ENCODE data around the gene TFDP1. TPM values are rescaled to one million over a fixed set of nuclear protein-coding genes. Genes with fewer than 3 reads are reported as not detected.

Gene TFDP1
- total RNA-seq, 2 experiments from 2014 or later = 17.6 to 20.0 TPM

GRCh38 chr13:113638173-113638746 is 53.7 kb downstream of the TFDP1 start:
- POLR2A ChIA-PET = no interaction called here
- H3K27me3 Mint-ChIP-seq = no peaks in the 10 kb centered on the region
- DNase-seq (no peak), ATAC-seq (ENCODE audit: poor library complexity) (no peak)
- no peak overlapping the region for H3K27ac ChIP-seq (ENCODE audit: low read depth in 1 of 2, low read length in 2 of 2)
- no peaks in the 10 kb centered on the region for H3K9me3 Mint-ChIP-seq
- H3K27me3 ChIP-seq (ENCODE audit: control insufficient read depth in 1 of 2, insufficient read depth in 2 of 2, low read length in 2 of 2) = no peaks in the 10 kb centered on the region
- intact Hi-C loops (cut with DNase I, micrococcal nuclease) = no loop called here
- H3K4me3 Mint-ChIP-seq = no peak overlapping the region
- H3K9me3 ChIP-seq (ENCODE audit: control insufficient read depth in 1 of 2, insufficient read depth in 1 of 2, low read length in 2 of 2) = peaks cover 0 to 11% of the 10 kb centered on the region in 2 experiments
- peaks cover 68% of the 10 kb centered on the region for H3K36me3 Mint-ChIP-seq (ENCODE audit: low read depth)
- CTCF ChIA-PET = no interaction called here
- no peak overlapping the region for H3K27ac Mint-ChIP-seq
- peaks cover 20% of the 10 kb centered on the region for H3K4me1 ChIP-seq (ENCODE audit: insufficient read depth, low read length)
- no peak for TF ChIP-seq CTCF (IDR thresholded peaks at IDR 0.05)
- peaks cover 28% of the 10 kb centered on the region for H3K4me1 Mint-ChIP-seq (ENCODE audit: low read depth)
- no peak overlapping the region for H3K4me3 ChIP-seq (ENCODE audit: low read length)
- peaks cover 64% of the 10 kb centered on the region for H3K36me3 ChIP-seq (ENCODE audit: insufficient read depth, low read length)

GRCh38 chr13:113638806-113639205 is 54.3 kb downstream of the TFDP1 start:
- Histone ChIP-seq H3K27me3 (ENCODE audit: control insufficient read depth in 1 of 2, insufficient read depth in 2 of 2, low read length in 2 of 2) (no peaks in the 10 kb centered on the region), H3K4me1 (ENCODE audit: insufficient read depth, low read length) (peaks cover 15% of the 10 kb centered on the region), H3K4me3 (ENCODE audit: low read length) (no peak overlapping the region), H3K27ac (ENCODE audit: low read depth in 1 of 2, low read length in 2 of 2) (no peak overlapping the region), H3K9me3 (ENCODE audit: control insufficient read depth in 1 of 2, insufficient read depth in 1 of 2, low read length in 2 of 2) (peaks cover 0 to 11% of the 10 kb centered on the region in 2 experiments), H3K36me3 (ENCODE audit: insufficient read depth, low read length) (peaks cover 63% of the 10 kb centered on the region)
- H3K27me3 Mint-ChIP-seq = no peaks in the 10 kb centered on the region
- peaks cover 66% of the 10 kb centered on the region for H3K36me3 Mint-ChIP-seq (ENCODE audit: low read depth)
- TF ChIP-seq CTCF (IDR thresholded peaks at IDR 0.05) = no peak
- CTCF ChIA-PET = no interaction called here
- no peak for ATAC-seq (ENCODE audit: poor library complexity)
- no peak overlapping the region for H3K27ac Mint-ChIP-seq
- H3K4me1 Mint-ChIP-seq (ENCODE audit: low read depth) = peaks cover 22% of the 10 kb centered on the region
- intact Hi-C loops (cut with DNase I, micrococcal nuclease) = no loop called here
- H3K9me3 Mint-ChIP-seq = no peaks in the 10 kb centered on the region
- POLR2A ChIA-PET = no interaction called here
- no peak overlapping the region for H3K4me3 Mint-ChIP-seq
- no peak for DNase-seq

- no peak for TF ChIP-seq CTCF (IDR thresholded peaks at IDR 0.05)
- POLR2A ChIA-PET = no interaction called here
- Histone ChIP-seq H3K27ac (ENCODE audit: low read depth in 1 of 2, low read length in 2 of 2) (no peak overlapping the region), H3K9me3 (ENCODE audit: control insufficient read depth in 1 of 2, insufficient read depth in 1 of 2, low read length in 2 of 2) (peaks cover 0 to 11% of the 10 kb centered on the region in 2 experiments), H3K27me3 (ENCODE audit: control insufficient read depth in 1 of 2, insufficient read depth in 2 of 2, low read length in 2 of 2) (no peaks in the 10 kb centered on the region), H3K4me3 (ENCODE audit: low read length) (no peak overlapping the region), H3K4me1 (ENCODE audit: insufficient read depth, low read length) (peaks cover 12% of the 10 kb centered on the region), H3K36me3 (ENCODE audit: insufficient read depth, low read length) (peaks cover 59% of the 10 kb centered on the region)
- CTCF ChIA-PET = no interaction called here
- peak; percentile 46 for ATAC-seq (ENCODE audit: poor library complexity)
- peak in 1 of 14 experiments; percentile 24 for DNase-seq
- intact Hi-C loops (cut with DNase I, micrococcal nuclease) = no loop called here
- Mint-ChIP-seq H3K4me3 (no peak overlapping the region), H3K36me3 (ENCODE audit: low read depth) (peaks cover 57% of the 10 kb centered on the region), H3K9me3 (no peaks in the 10 kb centered on the region), H3K4me1 (ENCODE audit: low read depth) (peaks cover 17% of the 10 kb centered on the region), H3K27me3 (no peaks in the 10 kb centered on the region), H3K27ac (no peak overlapping the region)
These were observed 55.2 kb downstream of the TFDP1 start for GRCh38 chr13:113639616-113640262.

Measured in CD4-positive, alpha-beta T cell (primary cell).